Limb (tissue), 2 donors: Measurements from ENCODE around the gene RND1.
A peak's percentile ranks its signal among the peaks of the same experiment; 100 is the strongest.
"Not testable (repeated sequence)": the region's sequence is repeated elsewhere in the genome, so short reads cannot be mapped to it uniquely, and the experiment has no call there.

ENCODE experiments used
- DNase-seq, 2 donors: peaks; one replicate each; pipeline ENCODE4 v3.0.0-alpha.2; 2016; ENCODE audit errors: extremely low spot score in 2 of 2

RND1 gene

GRCh38 chr12:48868451-48868850 lies 2.8 kb upstream of the RND1 start:
- DNase-seq, result no peak

- no peak for DNase-seq
Observed at GRCh38 chr12:48866052-48866711, 512 bp upstream of the RND1 start.

GRCh38 chr12:48863291-48863690 lies 2.4 kb downstream of the RND1 start:
- no peak for DNase-seq

GRCh38 chr12:48862760-48863159 lies 2.9 kb downstream of the RND1 start:
- peak in 1 of 2 donors; percentile 65 for DNase-seq

GRCh38 chr12:48861111-48861510 lies 4.6 kb downstream of the RND1 start:
- no peak for DNase-seq

- DNase-seq, result not testable (repeated sequence)
Observed at GRCh38 chr12:48860236-48860635, 5.4 kb downstream of the RND1 start.

- no peak for DNase-seq
Observed at GRCh38 chr12:48859607-48860006, 6.1 kb downstream of the RND1 start.

- no peak for DNase-seq
Observed at GRCh38 chr12:48858043-48858442, 7.6 kb downstream of the RND1 start.

GRCh38 chr12:48857278-48857994 lies 8.2 kb downstream of the RND1 start:
- DNase-seq, result no peak

GRCh38 chr12:48856379-48856778 lies 9.3 kb downstream of the RND1 start:
- no peak for DNase-seq

GRCh38 chr12:48854932-48855331 lies 10.7 kb downstream of the RND1 start:
- DNase-seq, result not testable (repeated sequence)

GRCh38 chr12:48854488-48854887 lies 11.2 kb downstream of the RND1 start:
- DNase-seq, result no peak

- peak; percentile 90 for DNase-seq
Observed at GRCh38 chr12:48852734-48853688, 12.7 kb downstream of the RND1 start.

GRCh38 chr12:48851883-48852733 lies 13.6 kb downstream of the RND1 start, which contains the start of gene DDX23:
Gene DDX23, minus strand, starts transcription at chr12:48852163. Its CDS starts 6,381 bp downstream, at chr12:48845782.
- DNase-seq, result peak; percentile 97 to 98

- DNase-seq, result not testable (repeated sequence)
Observed at GRCh38 chr12:48842021-48842420, 23.6 kb downstream of the RND1 start.

- no peak for DNase-seq
Observed at GRCh38 chr12:48838048-48838447, 27.6 kb downstream of the RND1 start.

GRCh38 chr12:48832321-48833060 lies 33.2 kb downstream of the RND1 start:
- DNase-seq, result no peak

GRCh38 chr12:48831257-48831656 lies 34.4 kb downstream of the RND1 start:
- no peak for DNase-seq

GRCh38 chr12:48828841-48829575 lies 36.7 kb downstream of the RND1 start:
- no peak for DNase-seq
